Measurements from ENCODE around the gene GPRC6A. TPM values are rescaled to one million over a fixed set of nuclear protein-coding genes. Genes with fewer than 3 reads are reported as not detected.

Gene GPRC6A
- total RNA-seq, 4 donors from 2014 or later, result not detected

DNA sequence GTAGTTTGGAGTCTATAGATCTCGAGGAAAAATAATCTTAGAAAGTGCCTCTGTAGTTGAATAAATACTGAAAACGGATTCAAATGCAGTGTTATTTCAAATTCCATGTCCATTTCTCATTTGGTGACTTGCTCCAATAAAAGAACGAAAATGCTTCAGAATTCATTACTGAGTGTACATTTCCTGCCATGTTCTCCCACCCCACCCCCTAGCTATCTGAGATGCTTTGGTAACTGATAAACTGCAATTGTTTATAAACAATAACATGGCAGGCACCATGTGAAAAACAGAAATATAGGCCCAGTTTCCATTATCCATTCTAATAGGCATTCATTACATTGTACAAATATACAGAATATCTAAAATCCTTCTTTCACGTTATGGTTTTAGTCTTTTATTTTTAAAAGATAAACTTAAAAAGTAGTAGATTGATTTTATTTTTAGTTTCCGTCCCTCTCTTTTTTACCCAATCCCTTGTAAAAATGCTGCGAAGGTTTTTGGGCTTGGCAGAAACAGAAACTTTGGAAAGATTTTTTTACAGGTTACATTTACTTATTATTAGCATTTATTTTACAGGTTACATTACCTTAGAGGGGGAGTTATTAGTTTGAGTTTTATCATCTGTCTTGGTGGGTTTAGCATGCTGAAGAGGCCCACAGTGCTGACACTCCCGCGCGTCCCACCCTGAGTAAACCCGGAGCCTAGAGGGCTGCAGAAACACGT, 64.8 kb downstream of the GPRC6A start:
- no peak for DNase-seq (ENCODE audit: low spot score in 2 of 2)
- H3K4me3 ChIP-seq (ENCODE audit: low read depth, poor library complexity, severe bottlenecking), result no peak overlapping the region
- TF ChIP-seq POLR2A (IDR thresholded peaks at IDR 0.05), result no peak
- TF ChIP-seq, protein P1, sequence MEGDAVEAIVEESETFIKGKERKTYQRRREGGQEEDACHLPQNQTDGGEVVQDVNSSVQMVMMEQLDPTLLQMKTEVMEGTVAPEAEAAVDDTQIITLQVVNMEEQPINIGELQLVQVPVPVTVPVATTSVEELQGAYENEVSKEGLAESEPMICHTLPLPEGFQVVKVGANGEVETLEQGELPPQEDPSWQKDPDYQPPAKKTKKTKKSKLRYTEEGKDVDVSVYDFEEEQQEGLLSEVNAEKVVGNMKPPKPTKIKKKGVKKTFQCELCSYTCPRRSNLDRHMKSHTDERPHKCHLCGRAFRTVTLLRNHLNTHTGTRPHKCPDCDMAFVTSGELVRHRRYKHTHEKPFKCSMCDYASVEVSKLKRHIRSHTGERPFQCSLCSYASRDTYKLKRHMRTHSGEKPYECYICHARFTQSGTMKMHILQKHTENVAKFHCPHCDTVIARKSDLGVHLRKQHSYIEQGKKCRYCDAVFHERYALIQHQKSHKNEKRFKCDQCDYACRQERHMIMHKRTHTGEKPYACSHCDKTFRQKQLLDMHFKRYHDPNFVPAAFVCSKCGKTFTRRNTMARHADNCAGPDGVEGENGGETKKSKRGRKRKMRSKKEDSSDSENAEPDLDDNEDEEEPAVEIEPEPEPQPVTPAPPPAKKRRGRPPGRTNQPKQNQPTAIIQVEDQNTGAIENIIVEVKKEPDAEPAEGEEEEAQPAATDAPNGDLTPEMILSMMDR (IDR thresholded peaks at IDR 0.05), result no peak
- intact Hi-C loops (cut with DNase I; ENCODE audit: low total_unique reads), result no loop called here
- WGBS, 2 donors, result 78 to 86% methylated on average over 11 of the region's 11 CpGs

DNA sequence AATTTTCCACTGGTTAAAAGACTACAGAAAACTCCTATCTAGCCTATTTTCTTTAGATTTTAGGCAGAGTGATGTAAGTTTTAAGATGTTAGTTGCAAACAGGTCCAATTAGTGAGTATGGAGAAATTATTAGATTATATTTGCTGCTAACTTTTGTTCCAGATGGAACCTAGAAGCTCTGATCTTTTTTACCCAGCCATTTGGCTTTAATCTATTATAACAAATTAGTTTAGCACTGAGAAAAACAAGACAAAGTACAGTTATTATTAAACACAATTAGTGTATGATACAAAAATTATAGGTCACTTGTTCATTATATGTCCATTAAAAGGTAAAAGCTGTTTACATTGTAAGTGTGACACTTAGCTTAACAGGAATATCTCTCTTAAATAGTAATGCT, 65.8 kb downstream of the GPRC6A start:
- no peak for DNase-seq (ENCODE audit: low spot score in 2 of 2)
- H3K4me3 ChIP-seq (ENCODE audit: low read depth, poor library complexity, severe bottlenecking), result no peak overlapping the region
- TF ChIP-seq POLR2A (IDR thresholded peaks at IDR 0.05), result no peak
- TF ChIP-seq, protein P1 (IDR thresholded peaks at IDR 0.05), result no peak
- intact Hi-C loops (cut with DNase I; ENCODE audit: low total_unique reads), result no loop called here

DNA sequence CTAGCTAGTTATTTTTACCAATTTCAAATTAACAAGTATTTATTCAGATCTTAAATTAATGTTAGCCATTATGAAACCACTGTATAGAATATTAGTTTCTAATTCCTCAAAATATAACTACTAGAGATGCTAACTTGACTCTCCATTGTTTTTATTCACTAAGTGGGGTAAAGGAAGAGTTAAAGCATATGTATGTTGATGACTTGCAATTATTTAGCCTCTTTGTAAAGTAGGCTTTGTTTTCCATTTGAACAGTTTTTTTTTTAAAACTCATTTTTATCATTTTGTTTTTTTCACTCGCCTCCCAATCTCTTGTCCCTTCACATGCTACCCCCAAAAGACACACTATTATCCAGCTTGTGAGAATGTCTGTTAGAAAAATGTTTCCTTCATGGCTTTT, 66.6 kb downstream of the GPRC6A start:
- WGBS, 2 donors, result 87 to 91% methylated on average over 1 of the region's 1 CpG
- no peak for DNase-seq (ENCODE audit: low spot score in 2 of 2)
- TF ChIP-seq, protein P1 (IDR thresholded peaks at IDR 0.05), result no peak
- no peak for TF ChIP-seq POLR2A (IDR thresholded peaks at IDR 0.05)
- intact Hi-C loops (cut with DNase I; ENCODE audit: low total_unique reads), result no loop called here
- no peak overlapping the region for H3K4me3 ChIP-seq (ENCODE audit: low read depth, poor library complexity, severe bottlenecking)

DNA sequence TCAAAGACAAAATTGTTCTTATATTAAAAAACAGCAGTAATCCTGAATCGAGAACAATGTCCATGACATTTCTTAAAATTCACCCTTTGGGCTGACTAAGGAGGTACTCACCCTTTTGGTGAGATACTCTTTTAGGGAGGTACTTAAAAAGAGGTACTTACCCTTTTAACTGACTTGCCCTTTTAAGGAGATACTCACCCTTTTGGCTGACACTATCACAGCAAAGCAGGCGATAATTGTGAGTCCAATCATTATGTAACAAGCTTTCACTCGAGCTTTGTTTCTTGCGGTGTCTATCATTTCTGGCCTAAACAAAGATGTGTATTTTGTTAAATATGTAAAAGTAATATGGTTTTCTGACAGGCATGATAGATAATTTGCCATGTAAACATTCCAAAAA, 67.1 kb downstream of the GPRC6A start:
- TF ChIP-seq, protein P1 (IDR thresholded peaks at IDR 0.05), result no peak
- TF ChIP-seq POLR2A (IDR thresholded peaks at IDR 0.05), result no peak
- H3K4me3 ChIP-seq (ENCODE audit: low read depth, poor library complexity, severe bottlenecking), result no peak overlapping the region
- WGBS, 2 donors, result 51 to 55% methylated on average over 4 of the region's 4 CpGs
- intact Hi-C loops (cut with DNase I; ENCODE audit: low total_unique reads), result no loop called here
- no peak for DNase-seq (ENCODE audit: low spot score in 2 of 2)

DNA sequence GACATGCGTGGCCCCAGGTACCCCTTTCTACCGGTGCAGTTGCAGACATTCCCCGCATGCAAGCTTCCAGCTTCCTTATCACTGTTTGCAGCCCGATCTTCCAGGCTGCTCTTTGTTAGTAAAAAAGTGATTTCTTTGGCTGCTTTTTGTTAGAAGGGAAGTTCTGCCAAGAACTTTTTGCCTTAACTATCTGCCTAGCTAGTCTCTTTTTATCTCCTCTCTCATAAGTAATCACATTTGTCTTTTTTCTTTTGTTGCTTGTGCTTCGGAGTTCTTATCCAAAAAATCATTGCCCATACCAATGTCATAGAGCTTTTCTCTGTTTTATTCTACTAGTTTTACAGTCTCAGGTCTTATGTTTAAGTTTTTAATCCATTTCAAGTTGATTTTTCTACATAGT, 83.7 kb downstream of the GPRC6A start:
- DNase-seq (ENCODE audit: low spot score in 2 of 2), result no peak
- intact Hi-C loops (cut with DNase I; ENCODE audit: low total_unique reads), result no loop called here
- WGBS, 2 donors, result 89 to 94% methylated on average over 5 of the region's 5 CpGs
- TF ChIP-seq POLR2A (IDR thresholded peaks at IDR 0.05), result no peak
- TF ChIP-seq, protein P1 (IDR thresholded peaks at IDR 0.05), result no peak
- H3K4me3 ChIP-seq (ENCODE audit: low read depth, poor library complexity, severe bottlenecking), result no peak overlapping the region

Other genes with a start within 250 kb of the GPRC6A start
- gene RSPH4A, start 212.6 kb downstream of the GPRC6A start, total RNA-seq, result under 1 TPM in 3 of 4 donors, not detected in 1; 0.19 to 0.68 (median 0.34) TPM
- gene ZUP1, start 160.3 kb downstream of the GPRC6A start, total RNA-seq, result 10 to 100 TPM in 2 of 4 donors, 1 to 10 TPM in 2; 5.8 to 10.5 (median 8.7) TPM
- gene KPNA5, start 147.9 kb downstream of the GPRC6A start, total RNA-seq, result 10 to 100 TPM in 1 of 4 donors, 1 to 10 TPM in 3; 6.3 to 22.2 (median 8.9) TPM
- gene FAM162B, start 63.4 kb downstream of the GPRC6A start, total RNA-seq, result 1 to 10 TPM; 1.9 to 5.6 (median 3.5) TPM
- not detected for gene RFX6, start 48.2 kb upstream of the GPRC6A start, total RNA-seq

All from lower leg skin (tissue), 4 donors.